ENCODE results near the gene MASTL.
"Not testable (repeated sequence)": the region's sequence is repeated elsewhere in the genome, so short reads cannot be mapped to it uniquely, and the experiment has no call there.

MASTL gene

GRCh38 chr10:27155066-27155754 lies at the start of gene MASTL:
MASTL (plus strand) TSS chr10:27155352; CDS start chr10:27155427, 75 bp downstream.
- in situ Hi-C loops (cut with HindIII; ENCODE audit: low sequenced_read_pairs): no loop called here

GRCh38 chr10:27108165-27108564 lies 47.0 kb upstream of the MASTL start:
- in situ Hi-C loops (cut with HindIII; ENCODE audit: low sequenced_read_pairs): no loop called here

- in situ Hi-C loops (cut with HindIII; ENCODE audit: low sequenced_read_pairs): no loop called here
Observed at GRCh38 chr10:27134371-27134770, 20.8 kb upstream of the MASTL start.

- in situ Hi-C loops (cut with HindIII; ENCODE audit: low sequenced_read_pairs): no loop called here
Observed at GRCh38 chr10:27138277-27138676, 16.9 kb upstream of the MASTL start.

GRCh38 chr10:27143686-27144085 lies 11.5 kb upstream of the MASTL start:
- in situ Hi-C loops (cut with HindIII; ENCODE audit: low sequenced_read_pairs): no loop called here

GRCh38 chr10:27145937-27146336 lies 9.2 kb upstream of the MASTL start:
- in situ Hi-C loops (cut with HindIII; ENCODE audit: low sequenced_read_pairs): no loop called here

GRCh38 chr10:27147701-27148100 lies 7.5 kb upstream of the MASTL start:
- in situ Hi-C loops (cut with HindIII; ENCODE audit: low sequenced_read_pairs): no loop called here

- in situ Hi-C loops (cut with HindIII; ENCODE audit: low sequenced_read_pairs): no loop called here
Observed at GRCh38 chr10:27150261-27150660, 4.9 kb upstream of the MASTL start.

GRCh38 chr10:27152687-27153086 lies 2.5 kb upstream of the MASTL start:
- in situ Hi-C loops (cut with HindIII; ENCODE audit: low sequenced_read_pairs): no loop called here

GRCh38 chr10:27153329-27153728 lies 1.8 kb upstream of the MASTL start:
- in situ Hi-C loops (cut with HindIII; ENCODE audit: low sequenced_read_pairs): no loop called here

GRCh38 chr10:27153845-27154193 lies 1.3 kb upstream of the MASTL start:
- in situ Hi-C loops (cut with HindIII; ENCODE audit: low sequenced_read_pairs): no loop called here

- in situ Hi-C loops (cut with HindIII; ENCODE audit: low sequenced_read_pairs): not testable (repeated sequence)
Observed at GRCh38 chr10:27156566-27156965, 1.4 kb downstream of the MASTL start.

GRCh38 chr10:27157150-27157549 lies 2.0 kb downstream of the MASTL start:
- in situ Hi-C loops (cut with HindIII; ENCODE audit: low sequenced_read_pairs): no loop called here

- in situ Hi-C loops (cut with HindIII; ENCODE audit: low sequenced_read_pairs): no loop called here
Observed at GRCh38 chr10:27158421-27158820, 3.3 kb downstream of the MASTL start.

GRCh38 chr10:27169849-27170248 lies 14.7 kb downstream of the MASTL start:
- in situ Hi-C loops (cut with HindIII; ENCODE audit: low sequenced_read_pairs): no loop called here

- in situ Hi-C loops (cut with HindIII; ENCODE audit: low sequenced_read_pairs): no loop called here
Observed at GRCh38 chr10:27188259-27188658, 33.1 kb downstream of the MASTL start.

- in situ Hi-C loops (cut with HindIII; ENCODE audit: low sequenced_read_pairs): no loop called here
Observed at GRCh38 chr10:27188897-27189296, 33.7 kb downstream of the MASTL start.

- in situ Hi-C loops (cut with HindIII; ENCODE audit: low sequenced_read_pairs): no loop called here
Observed at GRCh38 chr10:27190508-27190907, 35.4 kb downstream of the MASTL start.

- in situ Hi-C loops (cut with HindIII; ENCODE audit: low sequenced_read_pairs): no loop called here
Observed at GRCh38 chr10:27192284-27192683, 37.1 kb downstream of the MASTL start.

GRCh38 chr10:27197980-27198620 lies 42.9 kb downstream of the MASTL start:
- in situ Hi-C loops (cut with HindIII; ENCODE audit: low sequenced_read_pairs): no loop called here

GRCh38 chr10:27203806-27204205 lies 48.7 kb downstream of the MASTL start:
- in situ Hi-C loops (cut with HindIII; ENCODE audit: low sequenced_read_pairs): no loop called here

GRCh38 chr10:27207350-27207749 lies 52.2 kb downstream of the MASTL start:
- in situ Hi-C loops (cut with HindIII; ENCODE audit: low sequenced_read_pairs): no loop called here

- in situ Hi-C loops (cut with HindIII; ENCODE audit: low sequenced_read_pairs): no loop called here
Observed at GRCh38 chr10:27223964-27224363, 68.8 kb downstream of the MASTL start.

All from DLD1 (cell line).